ENCODE results near the gene SBF1. TPM values are rescaled to one million over a fixed set of nuclear protein-coding genes. Genes with fewer than 3 reads are reported as not detected.

Gene SBF1, protein sequence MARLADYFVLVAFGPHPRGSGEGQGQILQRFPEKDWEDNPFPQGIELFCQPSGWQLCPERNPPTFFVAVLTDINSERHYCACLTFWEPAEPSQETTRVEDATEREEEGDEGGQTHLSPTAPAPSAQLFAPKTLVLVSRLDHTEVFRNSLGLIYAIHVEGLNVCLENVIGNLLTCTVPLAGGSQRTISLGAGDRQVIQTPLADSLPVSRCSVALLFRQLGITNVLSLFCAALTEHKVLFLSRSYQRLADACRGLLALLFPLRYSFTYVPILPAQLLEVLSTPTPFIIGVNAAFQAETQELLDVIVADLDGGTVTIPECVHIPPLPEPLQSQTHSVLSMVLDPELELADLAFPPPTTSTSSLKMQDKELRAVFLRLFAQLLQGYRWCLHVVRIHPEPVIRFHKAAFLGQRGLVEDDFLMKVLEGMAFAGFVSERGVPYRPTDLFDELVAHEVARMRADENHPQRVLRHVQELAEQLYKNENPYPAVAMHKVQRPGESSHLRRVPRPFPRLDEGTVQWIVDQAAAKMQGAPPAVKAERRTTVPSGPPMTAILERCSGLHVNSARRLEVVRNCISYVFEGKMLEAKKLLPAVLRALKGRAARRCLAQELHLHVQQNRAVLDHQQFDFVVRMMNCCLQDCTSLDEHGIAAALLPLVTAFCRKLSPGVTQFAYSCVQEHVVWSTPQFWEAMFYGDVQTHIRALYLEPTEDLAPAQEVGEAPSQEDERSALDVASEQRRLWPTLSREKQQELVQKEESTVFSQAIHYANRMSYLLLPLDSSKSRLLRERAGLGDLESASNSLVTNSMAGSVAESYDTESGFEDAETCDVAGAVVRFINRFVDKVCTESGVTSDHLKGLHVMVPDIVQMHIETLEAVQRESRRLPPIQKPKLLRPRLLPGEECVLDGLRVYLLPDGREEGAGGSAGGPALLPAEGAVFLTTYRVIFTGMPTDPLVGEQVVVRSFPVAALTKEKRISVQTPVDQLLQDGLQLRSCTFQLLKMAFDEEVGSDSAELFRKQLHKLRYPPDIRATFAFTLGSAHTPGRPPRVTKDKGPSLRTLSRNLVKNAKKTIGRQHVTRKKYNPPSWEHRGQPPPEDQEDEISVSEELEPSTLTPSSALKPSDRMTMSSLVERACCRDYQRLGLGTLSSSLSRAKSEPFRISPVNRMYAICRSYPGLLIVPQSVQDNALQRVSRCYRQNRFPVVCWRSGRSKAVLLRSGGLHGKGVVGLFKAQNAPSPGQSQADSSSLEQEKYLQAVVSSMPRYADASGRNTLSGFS (N-terminal part only)
- polyA plus RNA-seq (2013), result 23.3 TPM

DNA sequence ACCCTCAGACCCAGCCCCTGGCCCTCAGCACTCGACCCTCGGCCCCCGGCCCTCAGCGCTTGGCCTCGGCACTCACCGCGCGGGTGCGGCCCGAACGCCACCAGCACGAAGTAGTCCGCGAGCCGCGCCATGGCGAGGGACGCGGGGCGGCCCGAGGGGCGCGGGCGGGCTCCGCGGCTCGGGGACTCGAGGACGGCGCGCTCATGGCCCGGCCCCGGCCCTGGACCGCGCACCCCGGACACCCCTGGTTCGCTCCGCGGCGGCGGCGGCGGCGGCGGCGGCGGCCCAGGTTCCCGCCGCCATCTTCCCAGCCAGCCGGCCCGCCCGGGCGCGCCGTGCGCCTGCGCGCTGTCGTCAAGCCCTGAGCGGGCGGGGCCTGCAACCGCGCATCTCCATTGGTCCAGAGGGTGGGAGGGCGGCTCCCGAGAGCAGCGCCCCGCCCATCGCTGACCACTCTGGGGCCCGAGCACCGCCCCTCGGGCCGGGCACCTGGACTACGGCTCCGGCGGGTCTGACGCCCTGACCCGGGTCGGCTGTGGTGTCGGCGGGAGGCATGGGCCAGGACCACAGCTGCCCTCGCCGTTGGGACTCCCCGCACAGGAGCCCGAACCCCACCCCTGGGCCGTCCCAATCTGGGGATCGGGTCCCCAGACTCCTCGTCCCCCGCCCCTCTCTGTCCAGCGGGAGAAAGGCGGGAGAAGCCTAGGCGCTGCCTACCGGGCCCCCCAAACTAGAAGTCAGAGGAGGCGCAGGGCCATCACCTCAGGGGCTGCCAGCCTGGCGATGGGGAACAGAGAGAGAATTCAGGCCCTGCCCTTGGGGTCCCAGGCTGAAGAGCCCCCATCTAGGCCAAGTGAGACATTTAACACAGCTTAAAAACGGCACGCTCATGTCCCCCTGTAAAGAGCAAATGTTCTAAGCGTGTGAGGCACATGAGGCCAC is at the start of gene SBF1:
SBF1 (minus strand) TSS at position 326 of the 942 bp plus-strand sequence; CDS start at position 131, 195 bp downstream.
- WGBS (ENCODE audit: insufficient coverage), result 3% methylated on average over 75 of the region's 97 CpGs
- peak within 1 kb of the TSS in 1 of 2 experiments; percentile 68 for H3K27ac ChIP-seq (ENCODE audit: insufficient read depth in 1 of 2, low read depth in 1 of 2, low read length in 2 of 2, poor library complexity in 1 of 2, severe bottlenecking in 2 of 2)
- H3K27me3 ChIP-seq (replicated peaks in 2 of 5; ENCODE audit: control insufficient read depth in 4 of 5, insufficient read depth in 5 of 5, low read length in 4 of 5), result peaks cover 0 to 16% (median 4%) of the 10 kb centered on the region in 5 experiments
- POLR2A ChIA-PET, result no interaction called here
- no peaks in the 10 kb centered on the region for H3K9me3 ChIP-seq (ENCODE audit: control extremely low read depth in 1 of 5, control insufficient read depth in 4 of 5, insufficient read depth in 2 of 5, low read depth in 1 of 5, low read length in 4 of 5)
- H3K4me3 ChIP-seq (ENCODE audit: control insufficient read depth in 1 of 7, extremely low read depth in 1 of 7, insufficient read depth in 4 of 7, low read depth in 2 of 7, low read length in 6 of 7), result peak within 1 kb of the TSS; percentile 63 to 76 (median 72)
- H3K36me3 ChIP-seq (ENCODE audit: control insufficient read depth in 4 of 4, insufficient read depth in 4 of 4, low read length in 3 of 4), result no peaks in the 10 kb centered on the region
- H3K4me1 ChIP-seq (ENCODE audit: control extremely low read depth in 1 of 4, control insufficient read depth in 4 of 4, insufficient read depth in 4 of 4, low read length in 3 of 4), result peaks cover 4 to 50% (median 48%) of the 10 kb centered on the region in 4 experiments
- DNase-seq, result peak; percentile 77 to 82 (median 81)
- CTCF ChIA-PET, result interaction anchor here (0.9 kb wide), 1 partner anchor 23 kb away, joined by 3 read pairs; no protein-coding TSS in a partner anchor

DNA sequence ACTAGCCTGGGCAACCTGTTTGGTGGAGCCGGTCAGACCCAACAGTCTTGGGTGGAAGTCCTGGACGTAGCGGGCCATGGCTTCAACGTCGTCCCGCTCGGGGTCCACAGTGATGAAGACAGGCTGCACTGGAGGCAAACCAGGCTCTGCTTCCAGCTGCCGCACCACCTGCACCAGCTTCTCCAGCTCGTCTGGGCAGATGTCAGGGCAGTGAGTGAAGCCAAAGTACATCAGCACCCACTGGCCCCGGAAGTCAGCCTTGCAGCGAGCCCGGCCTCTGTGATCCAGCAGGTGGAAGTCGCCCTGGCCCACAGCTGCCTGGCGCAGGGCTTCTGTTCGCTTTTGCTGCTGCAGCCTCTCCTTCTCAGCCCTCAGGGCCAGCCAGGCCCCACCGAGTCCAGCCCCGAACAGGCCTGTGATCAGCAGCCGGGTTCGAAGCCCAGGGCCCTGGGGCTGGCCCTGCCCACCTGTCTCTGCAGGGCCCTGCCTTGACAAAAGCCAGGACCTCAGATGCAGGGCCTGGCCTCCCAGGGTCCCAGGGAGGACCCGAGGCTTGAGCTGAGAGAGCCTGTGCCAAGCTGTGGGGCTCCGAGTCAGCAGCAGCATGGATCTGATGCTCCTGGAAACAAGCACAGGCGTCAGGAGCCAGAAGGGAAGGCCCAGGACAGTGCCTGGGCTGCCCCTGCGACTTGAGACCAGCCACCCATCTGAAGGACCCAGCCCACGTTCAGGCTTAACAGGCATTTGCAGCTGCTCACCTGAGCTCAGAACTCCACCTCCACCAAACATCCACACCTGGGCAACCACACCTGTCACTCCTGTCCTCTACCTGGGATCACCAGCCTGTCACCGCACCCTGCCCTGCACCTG is 49.2 kb upstream of the SBF1 start:
- Histone ChIP-seq H3K4me3 (ENCODE audit: control insufficient read depth in 1 of 7, extremely low read depth in 1 of 7, insufficient read depth in 4 of 7, low read depth in 2 of 7, low read length in 6 of 7) (peak overlapping the region in 5 of 7 experiments; percentile 65 to 82 (median 77)), H3K27ac (ENCODE audit: insufficient read depth in 1 of 2, low read depth in 1 of 2, low read length in 2 of 2, poor library complexity in 1 of 2, severe bottlenecking in 2 of 2) (peak overlapping the region in 1 of 2 experiments; percentile 76), H3K36me3 (ENCODE audit: control insufficient read depth in 4 of 4, insufficient read depth in 4 of 4, low read length in 3 of 4) (peaks cover 2 to 43% (median 33%) of the 10 kb centered on the region in 4 experiments), H3K27me3 (replicated peaks in 2 of 5; ENCODE audit: control insufficient read depth in 4 of 5, insufficient read depth in 5 of 5, low read length in 4 of 5) (peaks cover 0 to 3% (median 0%) of the 10 kb centered on the region in 5 experiments), H3K9me3 (ENCODE audit: control extremely low read depth in 1 of 5, control insufficient read depth in 4 of 5, insufficient read depth in 2 of 5, low read depth in 1 of 5, low read length in 4 of 5) (no peaks in the 10 kb centered on the region), H3K4me1 (ENCODE audit: control extremely low read depth in 1 of 4, control insufficient read depth in 4 of 4, insufficient read depth in 4 of 4, low read length in 3 of 4) (peaks cover 2 to 45% (median 34%) of the 10 kb centered on the region in 4 experiments)
- no peak for DNase-seq
- ChIA-PET CTCF (interaction anchor here (1.1 to 2.7 kb wide), 4 partner anchors 9 to 97 kb away, joined by 3 to 25 read pairs (median 10); partner anchors contain the start of genes LMF2 and NCAPH2), POLR2A (interaction anchor here (1.6 kb wide), 1 partner anchor 16 kb away, joined by 5 read pairs; the partner anchor contains the start of genes LMF2 and NCAPH2)
- WGBS (ENCODE audit: insufficient coverage), result 97% methylated on average over 24 of the region's 25 CpGs

DNA sequence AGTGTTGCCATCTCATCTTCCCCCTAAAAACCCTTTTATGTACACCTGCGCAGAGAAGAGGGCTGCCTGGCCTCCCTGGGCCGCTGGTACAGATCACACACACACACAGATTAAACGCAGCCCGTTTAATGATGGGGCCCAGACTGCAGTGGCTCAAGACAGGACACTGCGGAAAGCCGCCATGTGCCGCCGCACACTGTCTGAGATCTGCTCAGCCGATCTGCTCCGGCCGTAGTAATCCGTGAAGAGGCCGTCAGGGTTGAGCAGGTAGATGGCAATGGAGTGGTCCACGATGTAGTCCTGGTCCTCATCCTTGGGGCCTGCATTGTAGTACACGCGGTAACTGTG is 48.6 kb upstream of the SBF1 start:
- H3K36me3 ChIP-seq (ENCODE audit: control insufficient read depth in 4 of 4, insufficient read depth in 4 of 4, low read length in 3 of 4), result peaks cover 2 to 49% (median 39%) of the 10 kb centered on the region in 4 experiments
- no peak overlapping the region for H3K4me3 ChIP-seq (ENCODE audit: control insufficient read depth in 1 of 7, extremely low read depth in 1 of 7, insufficient read depth in 4 of 7, low read depth in 2 of 7, low read length in 6 of 7)
- DNase-seq, result no peak
- ChIA-PET POLR2A (no interaction called here), CTCF (interaction anchor here (1.1 to 1.4 kb wide), 3 partner anchors 9 to 98 kb away, joined by 3 read pairs; no protein-coding TSS in a partner anchor)
- no peak overlapping the region for H3K27ac ChIP-seq (ENCODE audit: insufficient read depth in 1 of 2, low read depth in 1 of 2, low read length in 2 of 2, poor library complexity in 1 of 2, severe bottlenecking in 2 of 2)
- no peaks in the 10 kb centered on the region for H3K9me3 ChIP-seq (ENCODE audit: control extremely low read depth in 1 of 5, control insufficient read depth in 4 of 5, insufficient read depth in 2 of 5, low read depth in 1 of 5, low read length in 4 of 5)
- whole genome bisulfite sequencing (ENCODE audit: insufficient coverage), result 94% methylated on average over 14 of the region's 16 CpGs
- peaks cover 2 to 39% (median 34%) of the 10 kb centered on the region in 4 experiments for H3K4me1 ChIP-seq (ENCODE audit: control extremely low read depth in 1 of 4, control insufficient read depth in 4 of 4, insufficient read depth in 4 of 4, low read length in 3 of 4)
- H3K27me3 ChIP-seq (replicated peaks in 2 of 5; ENCODE audit: control insufficient read depth in 4 of 5, insufficient read depth in 5 of 5, low read length in 4 of 5), result no peaks in the 10 kb centered on the region

DNA sequence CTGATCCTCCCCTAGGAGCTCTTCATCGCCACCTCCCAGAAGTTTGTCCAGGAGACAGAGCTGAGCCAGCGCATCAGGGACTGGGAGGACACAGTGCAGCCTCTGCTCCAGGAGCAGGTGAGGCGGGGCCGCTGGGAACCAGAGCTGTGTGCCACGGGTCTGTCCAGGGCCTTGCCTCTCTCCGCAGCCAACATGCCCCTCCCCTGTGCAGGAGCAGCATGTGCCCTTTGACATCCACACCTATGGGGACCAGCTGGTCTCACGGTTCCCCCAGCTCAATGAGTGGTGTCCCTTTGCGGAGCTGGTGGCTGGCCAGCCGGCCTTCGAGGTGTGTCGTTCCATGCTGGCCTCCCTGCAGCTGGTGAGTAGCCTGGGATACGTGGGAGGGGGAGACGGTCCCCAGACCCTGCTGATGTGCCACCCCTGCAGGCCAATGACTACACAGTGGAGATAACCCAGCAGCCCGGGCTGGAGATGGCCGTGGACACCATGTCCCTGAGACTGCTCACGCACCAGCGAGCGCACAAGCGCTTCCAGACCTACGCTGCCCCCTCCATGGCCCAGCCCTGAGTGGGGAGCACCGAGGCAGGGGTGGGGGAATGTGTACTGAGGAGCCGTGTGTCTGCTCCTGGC is 48.1 kb upstream of the SBF1 start:
- DNase-seq, result no peak

DNA sequence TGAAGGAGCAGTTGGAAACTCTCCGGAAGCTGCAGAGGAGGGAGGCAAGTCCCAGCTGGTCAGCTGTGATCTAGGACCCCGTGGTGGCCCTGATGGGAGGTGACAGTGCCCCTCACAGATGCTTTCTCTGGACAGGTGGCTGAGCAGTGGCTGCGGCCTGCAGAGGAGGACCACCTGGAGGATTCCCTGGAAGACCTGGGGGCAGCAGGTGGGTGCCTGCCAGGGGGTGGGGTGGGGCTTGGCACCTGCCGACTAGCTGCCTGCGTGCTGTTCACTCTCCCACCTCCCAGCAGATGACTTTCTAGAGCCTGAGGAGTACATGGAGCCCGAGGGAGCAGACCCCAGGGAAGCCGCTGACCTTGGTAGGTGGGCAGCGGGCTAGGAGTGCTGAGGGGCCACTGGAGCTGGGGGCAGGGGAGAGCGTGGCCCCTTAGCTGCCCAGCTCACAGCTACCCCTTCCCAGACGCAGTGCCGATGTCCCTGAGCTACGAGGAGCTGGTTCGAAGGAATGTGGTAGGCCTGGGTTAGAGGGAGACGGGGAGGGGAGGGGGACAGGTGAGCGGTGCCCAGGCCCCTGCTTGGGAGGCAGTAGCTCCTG is 47.5 kb upstream of the SBF1 start:
- WGBS (ENCODE audit: insufficient coverage), result 95% methylated on average over 10 of the region's 15 CpGs
- ChIA-PET POLR2A (interaction anchor here (1.4 kb wide), 1 partner anchor 14 kb away, joined by 5 read pairs; the partner anchor contains the start of genes LMF2 and NCAPH2), CTCF (interaction anchor here (0.8 to 1.4 kb wide), 5 partner anchors 9 to 50 kb away, joined by 3 read pairs; no protein-coding TSS in a partner anchor)
- Histone ChIP-seq H3K36me3 (ENCODE audit: control insufficient read depth in 4 of 4, insufficient read depth in 4 of 4, low read length in 3 of 4) (peaks cover 2 to 60% (median 46%) of the 10 kb centered on the region in 4 experiments), H3K4me1 (ENCODE audit: control extremely low read depth in 1 of 4, control insufficient read depth in 4 of 4, insufficient read depth in 4 of 4, low read length in 3 of 4) (peaks cover 2 to 28% (median 25%) of the 10 kb centered on the region in 4 experiments), H3K4me3 (ENCODE audit: control insufficient read depth in 1 of 7, extremely low read depth in 1 of 7, insufficient read depth in 4 of 7, low read depth in 2 of 7, low read length in 6 of 7) (no peak overlapping the region), H3K27ac (ENCODE audit: insufficient read depth in 1 of 2, low read depth in 1 of 2, low read length in 2 of 2, poor library complexity in 1 of 2, severe bottlenecking in 2 of 2) (no peak overlapping the region), H3K27me3 (replicated peaks in 2 of 5; ENCODE audit: control insufficient read depth in 4 of 5, insufficient read depth in 5 of 5, low read length in 4 of 5) (no peaks in the 10 kb centered on the region), H3K9me3 (ENCODE audit: control extremely low read depth in 1 of 5, control insufficient read depth in 4 of 5, insufficient read depth in 2 of 5, low read depth in 1 of 5, low read length in 4 of 5) (no peaks in the 10 kb centered on the region)
- no peak for DNase-seq

More for the DNA sequence above, 48.1 kb upstream of the SBF1 start:
- CTCF ChIA-PET, result interaction anchor here (0.8 to 1.4 kb wide), 5 partner anchors 9 to 49 kb away, joined by 3 read pairs; no protein-coding TSS in a partner anchor
- Histone ChIP-seq H3K27me3 (replicated peaks in 2 of 5; ENCODE audit: control insufficient read depth in 4 of 5, insufficient read depth in 5 of 5, low read length in 4 of 5) (no peaks in the 10 kb centered on the region), H3K4me3 (ENCODE audit: control insufficient read depth in 1 of 7, extremely low read depth in 1 of 7, insufficient read depth in 4 of 7, low read depth in 2 of 7, low read length in 6 of 7) (no peak overlapping the region), H3K4me1 (ENCODE audit: control extremely low read depth in 1 of 4, control insufficient read depth in 4 of 4, insufficient read depth in 4 of 4, low read length in 3 of 4) (peaks cover 2 to 35% (median 31%) of the 10 kb centered on the region in 4 experiments), H3K9me3 (ENCODE audit: control extremely low read depth in 1 of 5, control insufficient read depth in 4 of 5, insufficient read depth in 2 of 5, low read depth in 1 of 5, low read length in 4 of 5) (no peaks in the 10 kb centered on the region), H3K36me3 (ENCODE audit: control insufficient read depth in 4 of 4, insufficient read depth in 4 of 4, low read length in 3 of 4) (peaks cover 2 to 54% (median 43%) of the 10 kb centered on the region in 4 experiments), H3K27ac (ENCODE audit: insufficient read depth in 1 of 2, low read depth in 1 of 2, low read length in 2 of 2, poor library complexity in 1 of 2, severe bottlenecking in 2 of 2) (no peak overlapping the region)
- POLR2A ChIA-PET, result no interaction called here
- WGBS (ENCODE audit: insufficient coverage), result 94% methylated on average over 19 of the region's 22 CpGs

Measured in common myeloid progenitor, CD34-positive (primary cell).